HG03025 (cell line): ENCODE measurements around the gene COTL1.

Experiments used
- ATAC-seq: cut with Tn5 transposase; IDR thresholded peaks from one replicate; pipeline ENCODE4 v1.9.1; 2021; ENCODE audit warnings: mild to moderate bottlenecking, moderate library complexity; ENCODE audit not compliant: unreplicated experiment, low FRiP score

The COTL1 gene

DNA sequence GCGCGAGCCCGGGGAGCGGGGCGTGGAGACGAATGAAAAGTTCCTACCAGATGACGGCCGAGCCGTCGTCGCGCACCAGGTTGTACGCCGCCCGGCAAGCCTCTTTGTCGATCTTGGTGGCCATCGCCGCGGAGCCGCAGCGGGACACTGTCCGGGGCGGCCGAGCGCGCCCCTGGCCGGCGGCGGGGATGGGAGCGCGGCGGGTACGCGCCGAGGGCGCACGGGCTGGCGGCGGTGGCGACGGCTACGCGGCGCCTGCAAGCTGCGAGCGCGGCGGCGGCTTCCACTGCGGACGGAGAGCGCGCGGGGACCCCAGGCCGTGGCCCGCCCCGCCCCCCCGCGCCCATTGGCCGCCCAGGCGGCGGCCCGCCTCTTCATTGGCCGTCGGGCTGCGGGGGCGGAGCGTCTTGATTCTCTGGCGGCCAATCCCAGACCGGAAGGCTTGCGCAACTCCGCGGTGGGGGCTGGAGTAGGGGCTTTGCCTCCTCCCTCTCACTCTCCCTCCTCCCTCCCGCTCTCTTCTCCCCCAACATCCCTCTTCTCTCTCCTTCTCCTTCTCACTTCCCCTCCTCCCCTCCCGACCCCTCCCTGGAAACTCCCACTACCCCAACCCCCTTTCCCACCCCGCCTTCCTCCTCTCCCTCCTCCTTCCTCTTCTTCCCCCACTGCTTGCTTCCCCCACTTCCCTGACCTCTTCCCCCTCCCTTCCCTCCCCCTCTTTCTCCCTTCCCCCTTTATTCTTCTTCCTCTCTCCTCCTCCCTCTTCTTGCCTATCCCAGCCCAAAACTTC lies at the start of gene COTL1:
Gene COTL1 (minus strand): TSS at position 288 of the 790 bp plus-strand sequence. CDS start 164 bp downstream, at position 124.
- peak; percentile 71 for ATAC-seq

- no peak for ATAC-seq
Measured at GRCh38 chr16:84665843-84666242, 48.0 kb upstream of the COTL1 start.

GRCh38 chr16:84665359-84665758 lies 47.5 kb upstream of the COTL1 start:
- ATAC-seq: no peak

DNA sequence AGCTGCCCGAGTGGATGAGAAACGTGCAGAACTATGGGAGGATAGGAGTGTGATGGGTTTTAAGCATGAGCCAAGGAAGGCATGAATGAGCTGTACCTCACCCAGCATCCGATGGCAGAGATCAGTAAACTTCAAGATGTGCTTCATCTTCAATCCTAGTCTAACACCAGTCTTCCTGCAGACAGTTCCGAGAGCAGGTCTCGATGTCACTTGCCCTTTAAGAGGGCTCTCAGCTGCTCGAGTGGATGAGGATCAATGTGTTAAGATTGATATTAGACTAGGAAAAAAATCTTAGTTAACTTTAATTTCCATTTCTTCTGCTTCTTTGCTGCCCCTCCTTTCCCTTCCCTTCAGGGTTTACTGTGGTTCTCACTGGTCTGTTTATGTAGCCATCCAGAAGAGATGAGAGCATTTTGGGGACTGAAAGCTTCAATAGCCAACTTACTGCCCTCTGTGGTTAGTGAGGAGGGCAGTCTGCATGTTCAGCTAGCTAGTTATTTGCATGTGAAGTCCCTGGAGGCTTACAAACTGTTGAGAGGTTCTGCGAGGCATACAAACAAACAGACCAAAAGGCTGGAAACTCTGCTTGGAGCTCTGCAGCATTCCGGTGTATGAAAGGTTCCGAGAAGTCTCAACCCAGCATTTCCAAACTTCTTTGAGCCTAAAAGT lies 45.7 kb upstream of the COTL1 start:
- no peak for ATAC-seq

DNA sequence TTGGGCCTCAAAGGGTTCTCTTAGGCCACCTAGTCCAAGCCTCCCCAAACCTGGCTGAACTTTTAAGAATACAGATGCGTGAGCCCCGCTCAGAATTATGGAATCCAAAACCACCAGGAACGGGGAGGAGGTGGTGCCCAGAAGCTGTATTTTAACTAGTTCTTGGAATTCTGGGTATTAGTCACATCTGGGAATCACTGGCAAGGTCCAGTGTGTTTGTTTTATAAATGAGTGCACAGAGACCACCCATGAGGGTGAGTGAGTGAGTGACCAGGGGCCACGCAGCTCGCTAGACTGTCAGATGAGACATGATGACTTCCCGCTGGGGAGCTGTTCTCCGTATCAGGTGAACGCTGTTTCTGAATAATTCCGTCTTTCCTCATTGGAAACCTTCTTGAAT lies 44.6 kb upstream of the COTL1 start:
- no peak for ATAC-seq

- ATAC-seq: no peak
Measured at GRCh38 chr16:84661418-84662060, 43.7 kb upstream of the COTL1 start.

GRCh38 chr16:84660973-84661372 lies 43.1 kb upstream of the COTL1 start:
- ATAC-seq: no peak

GRCh38 chr16:84659656-84660300 lies 41.9 kb upstream of the COTL1 start:
- no peak for ATAC-seq

- no peak for ATAC-seq
Measured at GRCh38 chr16:84658690-84659089, 40.8 kb upstream of the COTL1 start.

DNA sequence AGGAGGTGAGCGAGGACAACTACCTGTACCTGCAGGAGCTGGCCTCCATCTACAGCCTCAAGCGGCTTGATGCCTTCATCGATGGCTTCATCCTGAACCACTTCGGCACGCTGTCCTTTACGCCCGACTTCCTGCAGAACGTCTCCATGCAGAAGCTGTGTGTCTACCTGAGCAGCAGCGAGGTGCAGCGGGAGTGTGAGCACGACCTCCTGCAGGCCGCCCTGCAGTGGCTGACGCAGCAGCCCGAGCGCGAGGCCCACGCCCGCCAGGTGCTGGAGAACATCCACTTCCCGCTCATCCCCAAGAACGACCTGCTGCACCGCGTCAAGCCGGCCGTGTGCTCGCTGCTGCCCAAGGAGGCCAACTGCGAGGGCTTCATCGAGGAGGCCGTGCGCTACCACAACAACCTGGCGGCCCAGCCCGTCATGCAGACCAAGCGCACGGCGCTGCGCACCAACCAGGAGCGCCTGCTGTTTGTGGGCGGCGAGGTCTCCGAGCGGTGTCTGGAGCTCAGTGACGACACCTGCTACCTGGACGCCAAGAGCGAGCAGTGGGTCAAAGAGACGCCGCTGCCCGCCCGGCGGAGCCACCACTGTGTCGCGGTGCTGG lies 39.5 kb upstream of the COTL1 start:
- no peak for ATAC-seq

- ATAC-seq: no peak
Measured at GRCh38 chr16:84656649-84657048, 38.8 kb upstream of the COTL1 start.

DNA sequence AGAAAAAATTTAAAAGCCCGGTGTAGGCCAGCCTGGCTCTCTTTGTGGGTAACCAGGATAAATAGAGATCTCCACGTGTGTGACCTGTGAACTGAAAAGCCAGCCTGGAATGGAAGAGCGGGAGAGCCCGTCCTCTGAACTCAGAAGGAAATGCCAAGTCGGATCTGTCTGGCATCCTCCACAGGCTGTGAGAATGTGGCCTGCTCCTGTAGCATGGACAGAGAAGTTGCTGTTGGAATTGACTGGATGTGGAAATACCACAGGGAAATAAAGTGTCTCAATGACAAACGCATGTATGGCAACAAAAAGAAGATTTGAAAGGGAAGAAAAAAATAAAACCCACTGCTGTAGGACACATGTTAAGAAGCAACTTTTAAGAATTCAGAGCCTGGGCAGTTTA lies 37.1 kb upstream of the COTL1 start:
- no peak for ATAC-seq

GRCh38 chr16:84654238-84654637 lies 36.4 kb upstream of the COTL1 start:
- no peak for ATAC-seq

DNA sequence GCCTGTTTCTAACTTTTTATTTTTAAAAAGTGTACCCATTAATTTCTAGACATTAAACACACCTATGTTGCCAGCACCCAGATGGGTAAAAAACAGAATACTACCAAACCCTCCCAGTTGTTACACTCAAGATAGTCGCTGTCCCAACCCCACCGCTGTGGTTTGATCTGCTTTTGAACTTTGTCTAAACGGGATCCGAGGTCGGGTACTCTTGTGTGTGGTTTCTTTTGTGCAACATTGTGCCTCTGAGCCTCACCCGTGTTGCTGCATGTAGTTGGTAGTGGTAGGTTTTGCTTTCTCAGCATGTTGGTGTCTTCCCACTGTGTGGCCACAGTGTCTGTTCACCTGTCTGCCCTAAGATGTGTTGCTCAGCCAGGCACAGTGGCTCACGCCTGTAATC lies 34.7 kb upstream of the COTL1 start:
- no peak for ATAC-seq

DNA sequence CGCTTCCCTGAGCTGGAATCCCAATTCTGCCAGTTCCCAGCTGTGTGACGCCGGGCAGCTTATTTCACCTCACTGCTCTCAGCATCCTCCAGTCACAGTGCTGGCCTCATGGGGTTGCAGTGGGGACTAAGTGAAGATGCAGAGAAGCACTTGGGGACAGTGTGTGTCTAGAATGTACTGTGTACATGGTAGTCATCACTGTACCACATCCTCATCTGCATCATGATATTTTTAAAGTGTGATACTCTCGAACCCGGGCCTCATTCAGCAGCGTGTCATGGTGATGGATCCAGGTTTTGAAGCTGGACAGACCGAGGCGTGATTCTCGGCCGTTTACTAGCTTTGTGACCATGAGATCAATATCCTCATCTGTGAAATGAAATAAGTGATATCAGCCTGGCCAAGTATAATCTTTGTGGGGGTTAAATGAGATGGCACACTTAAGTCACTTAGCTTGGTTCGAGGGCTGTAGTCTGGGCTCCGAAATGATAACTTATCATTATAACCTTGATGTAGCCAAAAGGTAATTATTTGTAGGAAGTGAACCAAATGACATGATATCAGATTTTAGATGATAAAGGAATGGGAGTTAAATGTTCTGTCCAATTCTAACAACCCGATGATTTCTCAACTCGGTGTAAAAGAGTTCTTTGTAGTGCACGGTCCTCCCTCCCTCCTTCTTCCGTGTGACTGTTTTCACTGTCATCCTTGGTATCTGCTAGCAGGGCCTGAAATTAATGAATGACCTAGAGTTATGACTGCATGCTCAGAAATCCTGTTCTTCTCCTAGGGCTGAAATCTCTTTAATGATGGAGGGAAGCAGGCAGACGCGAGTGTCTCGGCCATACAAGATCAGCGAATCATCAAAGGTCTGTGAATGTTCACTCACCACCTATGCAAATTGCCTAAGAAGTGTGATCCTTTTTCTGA lies 32.4 kb upstream of the COTL1 start:
- no peak for ATAC-seq

DNA sequence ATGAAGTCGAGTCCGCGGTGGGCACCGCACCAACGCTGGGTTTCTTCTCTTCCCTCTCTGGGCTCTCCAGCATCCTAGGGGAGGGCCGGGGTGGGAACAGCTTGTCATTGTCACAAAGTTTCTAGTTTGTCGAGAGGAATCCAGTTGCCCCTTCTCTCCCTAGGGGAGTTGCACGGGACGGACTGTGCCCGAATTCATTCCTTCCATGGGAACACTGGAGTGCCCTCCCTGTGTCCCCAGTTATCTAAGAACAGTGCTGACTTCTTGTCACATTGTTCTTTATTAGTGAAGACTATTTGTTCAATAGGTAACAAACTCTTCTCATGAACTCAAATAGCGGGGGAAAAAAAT lies 31.6 kb upstream of the COTL1 start:
- ATAC-seq: no peak

DNA sequence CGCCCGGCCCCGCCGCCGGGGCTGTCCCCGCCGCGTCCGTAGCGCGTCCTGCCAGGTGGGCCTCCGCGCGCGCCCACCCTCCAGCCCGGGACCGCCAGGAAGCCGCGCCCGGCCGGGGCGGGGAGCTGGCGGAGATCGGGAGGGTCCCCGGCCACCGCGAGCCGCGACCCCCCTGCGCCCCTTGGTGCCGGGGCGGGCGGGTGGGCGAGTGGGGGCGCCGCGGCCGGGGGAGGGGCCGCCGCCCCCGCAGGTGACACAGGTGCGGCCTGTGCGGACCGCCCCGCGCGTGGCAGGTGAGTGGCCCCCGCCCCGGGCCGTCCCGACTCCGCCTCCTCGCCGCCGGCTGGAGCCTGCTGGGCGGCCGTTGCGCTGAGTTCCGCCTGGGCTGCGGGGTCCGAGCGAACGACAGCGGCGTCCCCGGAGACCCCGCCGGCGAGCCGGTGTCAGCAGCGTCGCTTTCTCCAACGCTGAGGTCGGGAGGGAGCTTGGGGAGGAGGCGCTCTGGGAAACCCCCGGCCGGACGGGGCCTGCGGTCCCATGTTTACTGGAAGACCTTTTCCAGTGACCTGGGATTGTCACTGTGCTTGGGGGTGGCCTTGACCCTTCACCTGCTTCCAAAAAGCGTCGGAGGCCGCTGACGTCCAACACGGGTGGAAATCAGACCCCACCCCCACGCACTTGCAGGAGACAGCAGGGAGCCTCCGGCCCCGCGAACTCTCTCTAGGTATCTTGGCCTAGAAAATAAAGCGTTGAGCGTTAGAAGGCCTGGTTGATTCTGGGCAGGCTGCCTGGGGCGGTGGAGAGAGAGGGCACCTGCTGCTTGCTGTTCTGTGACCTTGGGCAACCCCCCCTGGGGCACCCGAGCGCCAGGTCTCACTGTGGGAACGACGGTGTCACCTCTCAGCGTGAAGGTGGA lies 31.0 kb upstream of the COTL1 start:
- ATAC-seq: peak; percentile 63

DNA sequence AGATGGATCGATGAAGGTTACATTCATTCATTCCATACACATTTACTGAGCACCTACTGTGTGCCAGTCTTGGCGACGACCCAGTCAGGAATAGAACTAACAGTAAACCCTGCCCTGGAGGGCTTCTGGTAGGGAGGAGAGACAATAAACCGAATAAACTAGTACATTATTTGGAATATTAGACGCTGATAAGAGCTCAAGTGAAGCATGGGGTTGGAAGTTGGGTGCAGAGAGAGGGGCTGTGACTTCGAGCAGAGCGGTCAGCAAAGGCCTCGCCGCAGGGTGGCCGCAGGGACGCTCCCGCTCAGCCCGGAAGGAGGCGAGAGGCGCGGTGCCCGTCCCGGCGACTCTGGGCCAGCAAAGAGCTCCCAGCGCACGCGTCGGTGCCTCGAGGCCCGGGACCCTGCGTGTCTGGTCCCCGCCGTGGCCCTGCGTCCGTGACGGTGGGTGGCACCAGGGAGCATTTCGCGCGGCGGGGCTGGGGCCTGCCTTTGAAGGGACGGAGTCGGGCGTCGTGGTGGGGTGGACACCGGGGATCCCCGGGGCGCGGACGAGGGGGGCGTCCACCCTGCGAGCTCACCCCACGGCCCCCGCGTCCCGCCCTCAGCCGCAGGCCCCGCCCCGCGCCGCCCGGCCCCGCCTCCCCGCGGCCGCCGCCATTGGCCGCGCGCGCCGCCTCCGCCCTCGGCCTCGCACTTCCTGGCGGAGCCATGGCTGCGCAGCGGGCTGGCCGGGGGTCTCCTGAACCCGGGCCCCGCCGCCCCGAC lies 30.1 kb upstream of the COTL1 start, which contains the start of gene KLHL36:
Gene KLHL36 (plus strand): TSS at position 684 of the 767 bp plus-strand sequence. CDS start 2,357 bp downstream, outside the sequence.
- ATAC-seq: peak; percentile 74
